GM23338 (cell line): ENCODE results near the gene COMTD1. TPM values are rescaled to one million over a fixed set of nuclear protein-coding genes. Genes with fewer than 3 reads are reported as not detected.

Experiments
- ATAC-seq: fragments of 200-7000 bp; cut with Tn5 transposase; 3 replicates; pipeline ENCODE4 v1.9.1; 2020
- DNase-seq: peaks from one replicate; pipeline ENCODE4 v3.0.0-alpha.2; 2015; ENCODE audit warnings: low spot score
- H2AFZ ChIP-seq: fragments of 200-600 bp; sonication (generic); 2 replicates; pipeline ENCODE4 v1.8.0; 2016; ENCODE audit warnings: antibody characterized with exemption, mild to moderate bottlenecking, moderate library complexity
- H3F3A ChIP-seq: fragments of 200-600 bp; sonication (generic); replicated peaks from 2 replicates; pipeline ENCODE4 v1.8.0; 2017; ENCODE audit warnings: antibody characterized with exemption, mixed run types, low read depth
- H3K27ac ChIP-seq: fragments of 200-600 bp; sonication (generic); 2 replicates; pipeline ENCODE4 v1.6.1; 2016; ENCODE audit warnings: low read depth
- H3K27me3 ChIP-seq: fragments of 200-600 bp; sonication (generic); 2 replicates; pipeline ENCODE4 v1.8.0; 2016; ENCODE audit warnings: mild to moderate bottlenecking, mixed run types, moderate library complexity; ENCODE audit not compliant: insufficient read depth
- H3K36me3 ChIP-seq: fragments of 200-600 bp; sonication (generic); 2 replicates; pipeline ENCODE4 v1.8.0; 2016; ENCODE audit warnings: mild to moderate bottlenecking; ENCODE audit not compliant: insufficient read depth
- H3K4me1 ChIP-seq: fragments of 200-600 bp; sonication (generic); 2 replicates; pipeline ENCODE4 v1.8.0; 2016; ENCODE audit warnings: mild to moderate bottlenecking, moderate library complexity; ENCODE audit not compliant: insufficient read depth
- H3K4me2 ChIP-seq: fragments of 200-600 bp; sonication (generic); 2 replicates; pipeline ENCODE4 v1.7.1; 2017; ENCODE audit warnings: mixed run types
- H3K4me3 ChIP-seq: fragments of 200-600 bp; sonication (generic); 2 replicates; pipeline ENCODE4 v1.6.1; 2016; ENCODE audit warnings: mixed run types
- H3K79me2 ChIP-seq: fragments of 200-600 bp; sonication (generic); replicated peaks from 2 replicates; pipeline ENCODE4 v1.8.0; 2017; ENCODE audit warnings: mild to moderate bottlenecking; ENCODE audit not compliant: insufficient read depth
- H3K9me2 ChIP-seq: fragments of 200-600 bp; sonication (generic); 2 replicates; pipeline ENCODE4 v1.8.0; 2017; ENCODE audit not compliant: insufficient read depth
- H4K20me1 ChIP-seq: fragments of 200-600 bp; sonication (generic); replicated peaks from 2 replicates; pipeline ENCODE4 v1.8.0; 2017; ENCODE audit warnings: mild to moderate bottlenecking; ENCODE audit not compliant: insufficient read depth
- H3K27ac Mint-ChIP-seq: 2 replicates; pipeline ENCODE4 v1.8.0; 2020; ENCODE audit warnings: inconsistent platforms, mild to moderate bottlenecking, moderate library complexity, mixed read lengths
- H3K27me3 Mint-ChIP-seq: 3 replicates; pipeline ENCODE4 v1.8.0; 2022; ENCODE audit warnings: low read depth, mild to moderate bottlenecking, moderate library complexity, mixed read lengths, inconsistent platforms; ENCODE audit not compliant: insufficient read depth, poor library complexity
- H3K36me3 Mint-ChIP-seq: 3 replicates; pipeline ENCODE4 v1.8.0; 2021; ENCODE audit warnings: low read depth, mild to moderate bottlenecking, inconsistent platforms, moderate library complexity, mixed read lengths
- H3K4me1 Mint-ChIP-seq: 3 replicates; pipeline ENCODE4 v1.8.0; 2020; ENCODE audit warnings: mild to moderate bottlenecking, inconsistent platforms, mixed read lengths
- H3K4me3 Mint-ChIP-seq: 3 replicates; pipeline ENCODE4 v1.8.0; 2021; ENCODE audit warnings: moderate library complexity, mild to moderate bottlenecking, inconsistent platforms, mixed read lengths
- H3K9me3 Mint-ChIP-seq: 3 replicates; pipeline ENCODE4 v1.8.0; 2020; ENCODE audit warnings: moderate library complexity, mild to moderate bottlenecking, inconsistent platforms, mixed read lengths
- CREB1 ChIP-seq: fragments of 250-450 bp; sonication (Bioruptor Pico); IDR thresholded peaks from 2 replicates; pipeline ENCODE4 v1.5.0; 2020; ENCODE audit warnings: low read depth, mild to moderate bottlenecking, moderate library complexity
- EZH2 ChIP-seq: fragments of 200-600 bp; sonication (generic); IDR thresholded peaks from one replicate; pipeline ENCODE4 v1.8.0; 2017; ENCODE audit warnings: antibody characterized with exemption, mild to moderate bottlenecking, low read depth; ENCODE audit not compliant: unreplicated experiment
- EZH2phosphoT487 ChIP-seq: fragments of 200-600 bp; sonication (generic); IDR thresholded peaks from one replicate; pipeline ENCODE4 v1.8.1; 2018; ENCODE audit warnings: antibody characterized with exemption; ENCODE audit not compliant: unreplicated experiment
- JUNB ChIP-seq: IDR thresholded peaks from one replicate; pipeline ENCODE4 v1.6.1; 2016; ENCODE audit warnings: antibody characterized with exemption; ENCODE audit not compliant: unreplicated experiment
- NANOG ChIP-seq: IDR thresholded peaks from 2 replicates; pipeline ENCODE4 v1.6.1; 2016; ENCODE audit warnings: antibody characterized with exemption, borderline replicate concordance
- STAT1 ChIP-seq: IDR thresholded peaks from one replicate; pipeline ENCODE4 v1.6.1; 2016; ENCODE audit warnings: antibody characterized with exemption; ENCODE audit not compliant: unreplicated experiment
- ZNF331 ChIP-seq: fragments of 250-450 bp; sonication (Bioruptor Pico); IDR thresholded peaks from 2 replicates; pipeline ENCODE4 v1.5.0; 2020; ENCODE audit warnings: low read depth, mild to moderate bottlenecking, moderate library complexity
- ZNF462 ChIP-seq: fragments of 250-450 bp; sonication (Bioruptor Pico); IDR thresholded peaks from 2 replicates; pipeline ENCODE4 v1.5.0; 2020; ENCODE audit warnings: mild to moderate bottlenecking, moderate library complexity
- polyA plus RNA-seq: library from polyadenylated mRNA; unstranded; fragments of >200 nt; fragmentation: Nextera tagmentation; extraction: Ambion mirVana; gene quantifications from 2 replicates; pipeline ENCODE4 v1.2.1, GENCODE V29; 2016
- total RNA-seq: library from RNA; depleted of rRNA; stranded (reverse); fragments of >200 nt; shearing (Covaris generic); gene quantifications from 2 replicates; pipeline ENCODE4 v1.2.3, GENCODE V29; 2014
- TF ChIP-seq, protein P1 (sequence below): IDR thresholded peaks from 2 replicates; pipeline ENCODE4 v1.6.1; 2016; ENCODE audit warnings: antibody characterized with exemption
- TF ChIP-seq, protein P2 (sequence below), 2 experiments: fragments of 200-600 bp in 1 of 2; sonication (generic) in 1 of 2; conservative IDR thresholded peaks; 2 replicates each; pipeline versions ENCODE4 v1.5.1 to v1.6.1; 2016 to 2017; ENCODE audit warnings: antibody characterized with exemption in 2 of 2, low read depth in 2 of 2, mild to moderate bottlenecking in 2 of 2, moderate library complexity in 1 of 2

COMTD1 gene
- total and polyA plus RNA-seq, 2 experiments from 2014 or later, result 40.0 to 46.7 TPM

- Histone ChIP-seq H3K4me2 (no peak overlapping the region), H3K27ac (no peak overlapping the region), H3K36me3 (no peaks in the 10 kb centered on the region), H2AFZ (no peak overlapping the region), H3K4me3 (no peak overlapping the region), H3K27me3 (no peaks in the 10 kb centered on the region), H4K20me1 (no peaks in the 10 kb centered on the region), H3K4me1 (peaks cover 6% of the 10 kb centered on the region; the same call in 1 of the 2 replicates), H3K9me2 (no peaks in the 10 kb centered on the region), H3K79me2 (no peaks in the 10 kb centered on the region), H3F3A (no peaks in the 10 kb centered on the region)
- H3K36me3 Mint-ChIP-seq, result no peaks in the 10 kb centered on the region; the same call in 2 of the 3 replicates
- TF ChIP-seq EZH2phosphoT487 (no peak), ZNF462 (CRISPR knock-in tag) (no peak), NANOG (no peak), ZNF331 (CRISPR knock-in tag) (no peak), JUNB (no peak), EZH2 (no peak), CREB1 (no peak), STAT1 (no peak)
- TF ChIP-seq, protein P1, sequence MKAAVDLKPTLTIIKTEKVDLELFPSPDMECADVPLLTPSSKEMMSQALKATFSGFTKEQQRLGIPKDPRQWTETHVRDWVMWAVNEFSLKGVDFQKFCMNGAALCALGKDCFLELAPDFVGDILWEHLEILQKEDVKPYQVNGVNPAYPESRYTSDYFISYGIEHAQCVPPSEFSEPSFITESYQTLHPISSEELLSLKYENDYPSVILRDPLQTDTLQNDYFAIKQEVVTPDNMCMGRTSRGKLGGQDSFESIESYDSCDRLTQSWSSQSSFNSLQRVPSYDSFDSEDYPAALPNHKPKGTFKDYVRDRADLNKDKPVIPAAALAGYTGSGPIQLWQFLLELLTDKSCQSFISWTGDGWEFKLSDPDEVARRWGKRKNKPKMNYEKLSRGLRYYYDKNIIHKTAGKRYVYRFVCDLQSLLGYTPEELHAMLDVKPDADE, result no peak
- TF ChIP-seq, protein P2, sequence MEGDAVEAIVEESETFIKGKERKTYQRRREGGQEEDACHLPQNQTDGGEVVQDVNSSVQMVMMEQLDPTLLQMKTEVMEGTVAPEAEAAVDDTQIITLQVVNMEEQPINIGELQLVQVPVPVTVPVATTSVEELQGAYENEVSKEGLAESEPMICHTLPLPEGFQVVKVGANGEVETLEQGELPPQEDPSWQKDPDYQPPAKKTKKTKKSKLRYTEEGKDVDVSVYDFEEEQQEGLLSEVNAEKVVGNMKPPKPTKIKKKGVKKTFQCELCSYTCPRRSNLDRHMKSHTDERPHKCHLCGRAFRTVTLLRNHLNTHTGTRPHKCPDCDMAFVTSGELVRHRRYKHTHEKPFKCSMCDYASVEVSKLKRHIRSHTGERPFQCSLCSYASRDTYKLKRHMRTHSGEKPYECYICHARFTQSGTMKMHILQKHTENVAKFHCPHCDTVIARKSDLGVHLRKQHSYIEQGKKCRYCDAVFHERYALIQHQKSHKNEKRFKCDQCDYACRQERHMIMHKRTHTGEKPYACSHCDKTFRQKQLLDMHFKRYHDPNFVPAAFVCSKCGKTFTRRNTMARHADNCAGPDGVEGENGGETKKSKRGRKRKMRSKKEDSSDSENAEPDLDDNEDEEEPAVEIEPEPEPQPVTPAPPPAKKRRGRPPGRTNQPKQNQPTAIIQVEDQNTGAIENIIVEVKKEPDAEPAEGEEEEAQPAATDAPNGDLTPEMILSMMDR (conservative IDR thresholded peaks at IDR 0.05; ENCODE audit: low read depth in 2 of 2), result no peak
- H3K4me3 Mint-ChIP-seq, result no peak overlapping the region
- H3K27ac Mint-ChIP-seq, result no peak overlapping the region
- ATAC-seq (no peak), DNase-seq (no peak)
- peaks cover 12% of the 10 kb centered on the region for H3K9me3 Mint-ChIP-seq
- peaks cover 5% of the 10 kb centered on the region; the same call in 2 of the 3 replicates for H3K4me1 Mint-ChIP-seq
- peaks cover 8% of the 10 kb centered on the region for H3K27me3 Mint-ChIP-seq
These were observed 12.0 kb upstream of the COMTD1 start for GRCh38 chr10:75247797-75248196.
